Pancreas (tissue), 10 donors: ENCODE measurements around the gene PPARD. TPM values are rescaled to one million over a fixed set of nuclear protein-coding genes. Genes with fewer than 3 reads are reported as not detected.
"Not testable (repeated sequence)": the region's sequence is repeated elsewhere in the genome, so short reads cannot be mapped to it uniquely, and the experiment has no call there.

ENCODE experiments used
- ATAC-seq, 4 donors: fragments of 200-7000 bp; cut with Tn5 transposase; one replicate each; pipeline versions ENCODE4 v1.8.0 to v1.9.1; 2020; ENCODE audit warnings: mild to moderate bottlenecking in 4 of 4, moderate library complexity in 4 of 4
- DNase-seq, 6 donors: peaks; one replicate each; pipeline ENCODE4 v3.0.0-alpha.2; 2020
- FAIRE-seq: peaks from 2 replicates; lab custom pipeline; 2012; peaks lifted over from hg19 to GRCh38; lab: Jason Lieb, UNC
- H3K27ac ChIP-seq, 4 donors: fragments of 200-600 bp; sonication (generic); 1 replicate in 3 of 4; 2 replicates in 1 of 4; pipeline versions ENCODE4 v1.5.0 to v1.8.0; 2020
- H3K27me3 ChIP-seq, 4 donors: fragments of 200-600 bp; one replicate each; pipeline ENCODE4 v1.8.0; 2021
- H3K36me3 ChIP-seq, 3 donors: fragments of 200-600 bp; sonication (generic) in 1 of 3; one replicate each; pipeline versions ENCODE4 v1.5.0 to v1.8.0; 2020 to 2021
- H3K4me1 ChIP-seq, 3 donors: fragments of 200-600 bp; one replicate each; pipeline ENCODE4 v1.8.0; 2021
- H3K4me3 ChIP-seq, 4 donors: fragments of 200-600 bp; sonication (generic) in 2 of 4; one replicate each; pipeline versions ENCODE4 v1.5.0 to v1.8.0; 2020 to 2021
- H3K9me3 ChIP-seq, 4 donors: fragments of 200-600 bp; one replicate each; pipeline ENCODE4 v1.8.0; 2021
- CTCF ChIP-seq, 4 donors: fragments of 200-600 bp; sonication (generic) in 3 of 4; IDR thresholded peaks; one replicate each; pipeline versions ENCODE4 v1.5.0 to v1.8.0; 2021; ENCODE audit warnings: antibody characterized with exemption in 4 of 4
- WGBS, 2 donors: extraction: QIAGEN DNeasy Blood & Tissue Kit; methylation state at CpG; one replicate each; pipeline ENCODE4 v1.1.7; 2013; 5-methylcytosine and 5-hydroxymethylcytosine counted together
- intact Hi-C, 3 donors: fragments of 100-400 bp; cut with DNase I; formaldehyde crosslinking; loops; one replicate each; pipeline versions ENCODE4 v1.11.1 to v1.14.2; 2022
- polyA plus RNA-seq, 2 donors: library from polyadenylated mRNA; stranded (reverse); fragments of 200-250 nt; gene quantifications; one replicate each; pipeline ENCODE4 v1.2.3, GENCODE V29; 2013
- total RNA-seq, 6 donors: library from RNA; stranded (reverse); fragmentation: NEBNext Ultra II Directional in 4 of 6; extraction: Animal tissue kit (Norgen Biotek cat#: 25700) in 4 of 6; gene quantifications; one replicate each; pipeline versions ENCODE4 v1.2.1 to v1.2.4, GENCODE V29; 2021 to 2023
- donor health status: healthy with polysubstance abuse.
- donor health status: DM: no; HTN: no; CAD: no; lungs with moderate emphysema.
- donor health status: DM: no; HTN: no; CAD: no.
- donor health status: control.
- donor health status: control.
- donor health status: Bipolar disorder and iron deficiency.
- donor health status: DM: yes; HTN: yes; CAD: no.
- donor health status: DM: no; HTN: no; CAD: no.
- donor health status: DM: no; HTN: no; CAD: no.
- donor health status: DM: yes; HTN: yes; CAD: no.

The PPARD gene
- total and polyA plus RNA-seq, 8 donors, result 4.4 to 14.1 (median 8.2) TPM

- FAIRE-seq, result no peak
- TF ChIP-seq CTCF (IDR thresholded peaks at IDR 0.05), result no peak
- intact Hi-C loops, result no loop called here
- Histone ChIP-seq H3K9me3 (no peaks in the 10 kb centered on the region), H3K4me3 (no peak overlapping the region), H3K27me3 (no peaks in the 10 kb centered on the region), H3K36me3 (peaks cover 0 to 7% (median 0%) of the 10 kb centered on the region in 3 donors), H3K27ac (no peak overlapping the region), H3K4me1 (no peaks in the 10 kb centered on the region)
- no peak for ATAC-seq
- 94 to 97% methylated on average over 5 of the region's 5 CpGs for WGBS, 2 donors
- DNase-seq, result no peak
Observed at GRCh38 chr6:35427435-35427834, 85.1 kb downstream of the PPARD start.

GRCh38 chr6:35427851-35428321 is 85.5 kb downstream of the PPARD start:
- H3K27me3 ChIP-seq, result no peaks in the 10 kb centered on the region
- H3K4me3 ChIP-seq, result no peak overlapping the region
- no peak for ATAC-seq
- H3K4me1 ChIP-seq, result no peaks in the 10 kb centered on the region
- 85% methylated on average over 9 of the region's 9 CpGs for WGBS, 2 donors
- no peak for DNase-seq
- intact Hi-C loops, result no loop called here
- no peak overlapping the region for H3K27ac ChIP-seq
- FAIRE-seq, result no peak
- TF ChIP-seq CTCF (IDR thresholded peaks at IDR 0.05), result no peak
- H3K36me3 ChIP-seq, result peaks cover 0 to 7% (median 0%) of the 10 kb centered on the region in 3 donors
- H3K9me3 ChIP-seq, result no peaks in the 10 kb centered on the region

DNA sequence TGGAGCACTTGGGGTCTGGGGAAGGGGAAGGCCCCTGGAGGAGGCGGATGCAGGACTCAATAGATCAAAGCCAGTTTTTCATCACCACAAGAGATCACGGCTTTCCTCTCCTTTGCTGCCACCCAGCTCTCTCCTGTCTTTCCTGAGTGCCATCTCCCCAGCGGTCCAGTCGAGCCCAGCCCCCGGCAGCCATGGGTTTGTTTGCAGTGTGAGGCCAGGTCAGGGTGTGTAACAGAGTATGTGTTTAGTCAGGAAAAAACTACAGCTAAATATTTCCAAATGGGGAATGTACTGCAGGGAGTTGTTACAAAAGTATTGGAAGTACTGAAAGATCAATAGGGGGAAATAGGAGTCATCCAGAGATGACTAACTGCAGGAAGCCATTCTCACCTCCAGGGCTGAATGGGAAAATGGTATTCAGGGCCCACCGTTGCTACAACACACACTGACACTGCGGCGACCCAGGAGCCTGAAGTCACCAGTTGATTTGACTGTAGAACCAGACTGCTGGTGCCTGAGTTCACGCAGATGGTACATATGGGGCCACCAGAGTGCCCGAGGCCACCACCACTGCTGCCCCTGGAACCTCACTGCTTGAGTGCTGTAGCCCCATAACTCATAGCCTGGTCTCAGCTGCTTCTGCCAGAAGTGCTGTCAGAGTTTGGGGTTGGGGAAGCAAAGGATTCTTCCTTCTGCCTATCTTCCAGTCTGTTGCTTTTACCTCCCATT is 86.2 kb downstream of the PPARD start:
- TF ChIP-seq CTCF (IDR thresholded peaks at IDR 0.05), result no peak
- peaks cover 0 to 7% (median 0%) of the 10 kb centered on the region in 3 donors for H3K36me3 ChIP-seq
- no peaks in the 10 kb centered on the region for H3K9me3 ChIP-seq
- WGBS, 2 donors, result 88 to 89% methylated on average over 10 of the region's 10 CpGs
- intact Hi-C loops, result no loop called here
- FAIRE-seq, result no peak
- no peaks in the 10 kb centered on the region for H3K4me1 ChIP-seq
- H3K4me3 ChIP-seq, result no peak overlapping the region
- ATAC-seq, result no peak
- H3K27ac ChIP-seq, result no peak overlapping the region
- no peaks in the 10 kb centered on the region for H3K27me3 ChIP-seq
- no peak for DNase-seq

DNA sequence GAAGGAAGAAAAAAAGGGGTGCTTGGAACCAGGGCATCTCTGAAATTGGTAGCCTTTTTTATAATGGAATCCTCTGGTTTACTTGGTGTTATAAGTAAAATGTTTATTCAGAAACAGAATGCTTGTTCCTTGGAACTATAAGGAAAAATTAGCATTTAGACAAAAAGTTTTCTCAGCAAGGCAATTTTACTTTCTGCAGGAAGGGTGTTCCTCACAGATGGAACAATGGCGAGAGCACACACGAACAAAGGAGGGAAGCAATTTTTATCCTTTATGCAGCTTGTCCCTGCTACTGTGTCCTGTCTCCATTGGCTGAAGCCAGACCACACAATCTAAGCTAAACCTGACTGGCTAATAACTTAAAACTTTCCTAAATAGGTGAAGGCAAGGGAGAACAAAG is 87.1 kb downstream of the PPARD start:
- FAIRE-seq (no peak), ATAC-seq (no peak), DNase-seq (no peak)
- peaks cover 0 to 4% (median 0%) of the 10 kb centered on the region in 3 donors for H3K36me3 ChIP-seq
- TF ChIP-seq CTCF (IDR thresholded peaks at IDR 0.05), result no peak
- H3K27ac ChIP-seq, result no peak overlapping the region
- no peak overlapping the region for H3K4me3 ChIP-seq
- no peaks in the 10 kb centered on the region for H3K27me3 ChIP-seq
- H3K4me1 ChIP-seq, result no peaks in the 10 kb centered on the region
- WGBS, 2 donors, result 88 to 97% methylated on average over 2 of the region's 2 CpGs
- no peaks in the 10 kb centered on the region for H3K9me3 ChIP-seq
- intact Hi-C loops, result no loop called here

GRCh38 chr6:35432291-35432690 is 89.9 kb downstream of the PPARD start:
- H3K27me3 ChIP-seq, result no peaks in the 10 kb centered on the region
- no peak for FAIRE-seq
- H3K27ac ChIP-seq, result no peak overlapping the region
- no peaks in the 10 kb centered on the region for H3K4me1 ChIP-seq
- no peak overlapping the region for H3K4me3 ChIP-seq
- intact Hi-C loops, result no loop called here
- DNase-seq, result no peak
- 68 to 76% methylated on average over 4 of the region's 4 CpGs for WGBS, 2 donors
- no peak for ATAC-seq
- H3K36me3 ChIP-seq, result no peaks in the 10 kb centered on the region
- TF ChIP-seq CTCF (IDR thresholded peaks at IDR 0.05), result no peak
- H3K9me3 ChIP-seq, result no peaks in the 10 kb centered on the region

DNA sequence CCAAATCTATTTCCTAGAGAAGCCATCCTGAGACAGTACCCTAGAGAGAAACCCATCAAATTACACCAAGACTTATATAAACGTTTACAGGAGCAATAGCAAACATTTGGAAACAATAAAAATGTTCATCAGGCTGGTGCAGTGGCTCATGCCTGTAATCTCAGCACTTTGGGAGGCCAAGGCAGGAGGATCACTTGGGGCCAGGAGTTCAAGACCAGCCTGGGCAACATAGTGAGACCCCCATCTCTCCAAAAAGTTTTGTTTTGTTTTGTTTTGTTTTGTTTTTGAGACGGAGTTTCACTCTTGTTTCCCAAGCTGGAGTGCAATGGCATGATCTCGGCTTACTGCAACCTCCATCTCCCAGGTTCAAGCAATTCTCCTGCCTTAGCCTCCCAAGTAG is 90.3 kb downstream of the PPARD start:
- WGBS, 2 donors, result 60 to 67% methylated on average over 3 of the region's 3 CpGs
- H3K4me1 ChIP-seq, H3K36me3 ChIP-seq, H3K27me3 ChIP-seq, H3K27ac ChIP-seq, H3K4me3 ChIP-seq, FAIRE-seq, ATAC-seq, intact Hi-C loops, DNase-seq, H3K9me3 ChIP-seq: not testable (repeated sequence)
